Activated naive CD4-positive, alpha-beta T cell treated with Interleukin-2 at 50 U/mL for 16 hours (primary cell): ENCODE data around the gene PPM1D.
"Not testable (repeated sequence)": the region's sequence is repeated elsewhere in the genome, so short reads cannot be mapped to it uniquely, and the experiment has no call there.

ENCODE experiments used
- DNase-seq: peaks from one replicate; pipeline ENCODE4 v3.0.0-alpha.2; 2020

PPM1D gene

DNA sequence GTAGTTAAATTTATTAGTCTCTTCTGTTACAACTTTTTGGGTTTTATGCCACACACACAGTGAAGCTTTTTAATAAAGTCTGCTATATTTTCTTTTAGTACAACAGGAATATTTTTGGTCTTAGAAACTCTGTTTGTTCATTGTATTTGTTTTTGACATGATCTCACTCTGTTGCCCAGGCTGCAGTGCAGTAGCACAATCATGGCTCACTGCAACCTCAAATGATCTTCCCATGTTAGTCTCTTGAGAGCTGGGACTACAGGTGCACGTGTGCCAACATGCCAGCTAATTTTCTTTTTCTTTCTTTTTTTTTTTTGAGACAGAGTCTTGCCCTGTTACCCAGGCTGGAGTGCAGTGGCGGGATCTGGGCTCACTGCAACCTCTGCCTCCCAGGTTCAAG is 27.1 kb downstream of the PPM1D start:
- DNase-seq = no peak

DNA sequence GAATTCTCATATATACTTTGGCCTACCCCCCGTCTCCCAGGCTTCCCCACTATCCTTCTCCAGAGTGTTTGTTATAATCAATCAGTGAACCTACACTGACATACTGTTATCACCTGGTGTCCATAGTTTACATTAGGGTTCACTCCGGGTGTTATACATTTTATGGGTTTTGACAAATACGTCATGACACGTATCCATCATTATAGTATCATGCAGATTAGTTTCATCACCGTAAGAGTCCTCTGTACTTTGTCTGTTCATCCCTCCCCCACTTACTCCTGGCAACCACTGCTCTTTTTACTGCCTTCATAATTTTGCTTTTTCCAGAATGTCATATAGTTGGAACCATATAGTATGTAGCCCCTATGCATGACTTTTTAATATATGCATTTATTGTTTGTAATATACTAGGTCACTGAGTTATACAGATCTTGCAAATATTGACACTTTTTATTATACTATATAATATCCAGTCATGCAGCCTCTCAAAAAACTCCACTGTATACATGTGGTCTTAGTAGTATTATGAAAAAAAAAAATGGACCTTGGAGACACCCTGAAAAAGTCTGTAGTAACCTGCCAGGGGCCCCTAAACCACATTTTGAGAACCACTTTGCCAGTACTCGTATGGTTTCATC is 28.4 kb downstream of the PPM1D start:
- no peak for DNase-seq

DNA sequence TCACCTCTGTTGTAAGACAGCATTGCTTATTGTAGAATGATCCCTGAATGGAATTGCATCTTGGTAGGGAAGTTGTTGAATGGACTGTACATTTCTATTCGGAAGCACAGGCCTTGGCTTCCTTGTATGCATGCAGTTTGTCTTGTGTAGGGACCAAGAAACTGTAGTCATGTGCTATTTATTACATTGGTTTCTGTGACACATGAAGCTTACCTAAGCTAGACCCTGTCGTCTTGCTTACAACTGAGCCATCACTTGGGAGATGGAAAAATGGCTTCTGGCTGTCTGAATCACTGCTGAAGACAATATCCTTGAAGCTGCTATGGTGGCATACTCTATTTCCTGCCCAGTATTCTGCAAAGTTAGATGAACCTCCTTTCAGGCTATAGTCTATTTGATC is 29.1 kb downstream of the PPM1D start:
- DNase-seq = no peak

DNA sequence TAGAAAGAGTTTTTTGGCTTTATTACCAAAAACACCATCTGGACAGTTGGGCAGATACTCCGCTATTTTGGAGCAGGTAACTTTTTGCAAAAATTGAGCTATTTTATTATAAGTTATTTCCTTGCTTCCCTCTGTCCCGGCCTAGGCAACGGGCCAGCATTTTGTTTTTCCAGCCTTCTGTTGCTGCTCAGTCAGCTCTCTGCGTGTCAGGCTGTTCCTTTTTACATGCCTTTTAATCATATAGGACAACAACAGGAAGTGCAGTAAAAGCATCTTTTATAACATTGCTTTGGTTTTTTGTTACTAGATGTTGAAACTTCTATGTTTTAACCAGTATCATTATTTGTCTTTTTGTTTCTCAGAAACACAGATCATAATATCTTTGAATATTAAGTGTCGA is 30.4 kb downstream of the PPM1D start:
- no peak for DNase-seq

DNA sequence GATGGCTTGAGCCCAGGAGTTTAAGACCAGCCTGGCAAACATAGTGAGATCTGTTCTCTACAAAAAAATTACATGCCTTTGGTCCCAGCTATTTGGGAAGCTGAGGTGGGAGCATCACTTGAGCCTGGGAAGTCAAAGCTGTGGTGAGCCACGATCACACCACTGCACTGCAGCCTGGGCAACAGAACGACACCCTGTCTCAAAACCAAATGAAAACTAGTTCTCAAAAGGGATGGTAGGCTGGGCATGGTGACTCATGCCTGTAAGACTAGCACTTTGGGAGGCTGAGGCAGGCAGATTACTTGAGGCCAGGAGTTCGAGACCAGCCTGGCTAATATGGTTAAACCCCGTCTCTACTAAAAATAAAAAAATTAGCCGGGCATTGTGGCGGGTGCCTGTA is 31.1 kb downstream of the PPM1D start:
- DNase-seq = no peak

DNA sequence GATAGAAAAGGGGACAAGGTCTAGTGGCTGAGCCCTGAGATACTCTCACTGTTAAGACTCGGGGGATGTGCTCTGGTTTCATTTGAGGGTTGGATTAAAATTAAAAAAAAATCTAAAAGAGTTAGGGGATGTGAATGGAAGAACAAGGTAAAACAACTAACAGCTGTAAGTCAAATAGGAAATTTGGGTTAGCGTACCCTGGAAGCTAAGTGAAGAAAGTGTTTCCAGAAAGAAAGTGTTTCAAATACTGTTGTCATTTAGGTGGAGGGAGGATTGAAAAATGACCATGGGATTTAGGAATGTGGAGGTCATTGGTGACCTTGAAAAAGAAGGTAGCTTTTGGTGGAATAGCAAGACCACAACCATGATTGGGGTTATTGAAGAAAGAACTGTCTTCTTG is 37.7 kb downstream of the PPM1D start:
- no peak for DNase-seq

DNA sequence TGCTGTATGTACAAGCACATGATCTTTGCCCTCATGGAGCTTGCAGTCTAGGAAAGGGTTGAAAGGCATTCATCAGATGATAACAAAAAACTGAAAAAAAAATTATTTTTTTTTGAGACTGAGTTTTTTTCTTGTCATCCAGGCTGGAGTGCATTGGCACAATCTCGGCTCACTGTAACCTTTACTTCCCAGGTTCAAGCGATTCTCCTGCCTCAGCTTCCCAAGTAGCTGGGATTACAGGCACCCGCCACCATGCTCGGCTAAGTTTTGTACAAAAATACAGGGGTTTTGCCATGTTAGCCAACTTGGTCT is 39.0 kb downstream of the PPM1D start:
- DNase-seq = no peak

DNA sequence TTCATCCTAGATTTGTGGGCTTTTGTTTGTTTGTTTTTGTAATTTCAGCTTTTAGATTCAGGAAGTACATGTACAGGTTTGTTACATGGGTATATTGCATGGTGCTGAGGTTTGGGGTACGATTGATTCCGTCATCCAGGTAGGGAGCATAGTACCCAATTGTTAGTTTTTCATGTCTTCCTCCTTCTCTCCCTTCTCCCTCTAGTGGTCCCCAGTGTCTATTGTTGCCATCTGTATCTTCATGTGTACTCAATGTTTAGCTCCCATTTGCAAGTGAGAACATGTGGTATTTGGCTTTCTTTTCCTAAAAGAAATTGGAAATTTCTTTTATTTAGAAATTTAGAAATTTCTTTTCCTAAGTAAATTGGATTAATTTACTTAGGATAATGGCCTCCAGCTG is 40.5 kb downstream of the PPM1D start:
- no peak for DNase-seq

DNA sequence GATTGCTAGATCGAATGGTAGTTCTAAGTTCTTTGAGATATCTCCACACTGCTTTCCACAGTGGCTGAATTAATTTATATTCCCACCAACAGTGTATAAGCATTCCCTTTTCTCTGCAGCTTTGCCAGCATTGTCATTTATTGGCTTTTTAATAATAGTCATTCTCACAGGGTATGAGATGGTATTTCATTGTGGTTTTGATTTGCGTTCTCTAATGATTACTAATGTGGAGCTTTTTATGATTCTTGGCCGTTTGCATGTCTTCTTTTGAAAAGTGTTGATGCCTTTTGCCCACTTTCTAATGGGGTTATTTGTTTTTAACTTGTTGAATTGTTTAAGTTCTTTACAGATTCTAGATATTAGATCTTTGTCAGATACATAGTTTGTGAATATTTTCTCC is 41.1 kb downstream of the PPM1D start:
- no peak for DNase-seq

DNA sequence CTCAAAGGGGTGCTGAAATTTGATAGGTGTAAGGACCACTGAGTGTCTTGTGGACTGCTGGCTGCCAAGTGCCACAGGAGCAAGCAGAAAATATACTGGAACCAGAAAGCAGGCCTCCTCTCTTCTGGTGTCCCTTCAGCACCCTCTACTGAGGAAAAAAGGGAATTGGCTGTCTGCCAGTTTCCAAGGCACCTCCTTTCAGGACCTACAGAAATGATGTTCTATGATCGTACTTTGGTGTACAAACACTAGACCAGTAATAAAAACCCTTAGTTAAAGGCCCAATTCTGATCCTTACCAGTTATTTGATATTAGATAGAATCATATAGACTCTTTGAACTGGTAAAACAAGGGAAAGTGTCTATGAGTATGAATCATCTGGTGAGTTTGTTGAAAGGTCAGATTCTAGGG is 41.8 kb downstream of the PPM1D start:
- DNase-seq = peak; percentile 28

DNA sequence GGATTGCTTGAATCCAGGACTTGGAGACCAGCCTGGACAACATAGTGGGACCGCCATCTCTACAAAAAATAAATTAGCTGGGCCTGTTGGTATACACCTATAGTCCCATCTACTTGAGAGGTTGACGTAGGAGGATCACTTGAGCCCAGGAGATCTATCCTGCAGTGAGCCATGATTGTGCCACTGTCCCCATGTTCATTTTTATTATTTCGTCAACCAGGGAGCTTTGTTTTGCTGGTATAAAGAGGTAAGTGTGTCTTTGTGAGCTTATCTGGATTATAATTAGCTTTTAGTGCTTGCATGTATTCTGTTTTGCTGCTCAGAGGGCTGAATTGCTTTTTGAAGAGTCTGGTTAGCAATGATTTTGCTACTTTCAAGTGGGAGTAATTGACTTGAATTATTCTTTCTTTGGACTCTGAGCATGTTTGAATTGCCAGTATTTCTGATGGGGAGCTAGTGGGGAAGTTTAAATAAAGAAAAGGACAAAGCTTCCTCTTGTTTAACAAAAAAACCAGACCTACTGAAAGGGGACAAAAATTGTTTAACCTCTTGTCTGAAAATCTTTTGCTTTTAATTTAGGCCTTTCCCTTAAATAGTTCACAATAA is 46.0 kb downstream of the PPM1D start:
- no peak for DNase-seq

DNA sequence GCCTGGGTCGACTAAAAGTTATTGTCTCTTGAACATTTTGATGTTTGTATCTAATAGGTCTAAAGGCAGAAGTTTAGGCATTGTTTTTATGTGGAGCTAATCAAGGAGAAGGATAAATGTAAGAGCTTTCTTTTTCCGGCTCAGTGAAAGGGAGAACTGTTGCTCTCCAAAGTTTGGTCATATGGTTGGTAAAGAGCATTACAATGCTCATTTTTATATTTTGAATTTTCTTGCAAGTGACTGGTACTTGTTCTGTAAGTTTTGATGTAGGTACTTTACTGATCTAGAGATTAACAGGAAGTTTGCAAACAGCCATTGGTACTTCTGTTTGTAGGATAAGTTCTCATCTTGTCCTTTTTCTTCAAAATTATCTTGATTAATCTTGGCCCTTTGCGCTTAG is 46.7 kb downstream of the PPM1D start:
- DNase-seq = no peak

DNA sequence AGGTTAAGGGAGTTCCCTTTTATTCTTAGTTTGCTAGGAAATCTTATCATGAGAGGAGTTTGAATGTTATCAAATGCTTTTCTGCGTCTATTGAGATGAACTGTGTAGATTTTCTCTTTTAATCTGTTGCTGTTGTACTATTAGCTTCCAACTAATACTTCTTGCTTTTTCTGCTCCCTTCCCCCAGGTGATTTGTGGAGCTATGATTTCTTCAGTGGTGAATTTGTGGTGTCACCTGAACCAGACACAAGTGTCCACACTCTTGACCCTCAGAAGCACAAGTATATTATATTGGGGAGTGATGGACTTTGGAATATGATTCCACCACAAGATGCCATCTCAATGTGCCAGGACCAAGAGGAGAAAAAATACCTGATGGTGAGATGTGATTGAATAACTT is 47.7 kb downstream of the PPM1D start:
- DNase-seq = no peak

DNA sequence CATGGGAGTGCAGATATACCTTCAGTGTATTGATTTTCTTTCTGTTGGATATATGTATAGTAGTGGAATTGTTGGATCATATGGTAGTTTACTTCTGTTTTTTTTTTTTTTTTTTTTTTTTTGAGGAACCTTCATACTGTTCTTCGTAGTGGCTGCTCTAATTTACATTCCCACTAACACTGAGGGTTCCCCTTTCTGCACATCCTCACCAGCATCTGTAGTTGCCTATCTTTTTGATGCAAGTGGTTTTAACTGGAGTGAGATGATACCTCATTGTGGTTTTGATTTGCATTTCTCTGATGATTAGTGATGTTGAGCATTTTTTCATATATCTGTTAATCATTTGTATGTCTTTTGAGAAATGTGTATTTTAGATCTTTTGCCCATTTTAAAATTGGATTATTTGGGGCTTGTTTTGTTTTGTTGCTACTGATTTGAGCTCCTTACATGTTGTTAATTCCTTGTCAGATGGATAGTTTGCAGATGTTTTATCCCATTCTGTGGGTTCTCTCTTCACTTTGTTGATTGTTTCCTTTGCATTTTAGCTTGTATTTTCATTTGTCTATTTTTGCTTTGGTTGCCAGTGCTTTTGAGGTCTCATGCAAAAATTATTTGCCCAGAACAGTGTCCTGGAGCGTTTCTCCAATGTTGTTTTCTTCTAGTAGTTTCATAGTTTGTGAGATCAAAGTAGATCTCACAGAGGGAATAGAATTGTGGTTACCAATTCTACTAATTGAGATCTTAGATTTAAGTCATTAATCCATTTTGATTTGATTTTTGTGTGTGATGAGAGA is 52.7 kb downstream of the PPM1D start:
- DNase-seq = no peak

DNA sequence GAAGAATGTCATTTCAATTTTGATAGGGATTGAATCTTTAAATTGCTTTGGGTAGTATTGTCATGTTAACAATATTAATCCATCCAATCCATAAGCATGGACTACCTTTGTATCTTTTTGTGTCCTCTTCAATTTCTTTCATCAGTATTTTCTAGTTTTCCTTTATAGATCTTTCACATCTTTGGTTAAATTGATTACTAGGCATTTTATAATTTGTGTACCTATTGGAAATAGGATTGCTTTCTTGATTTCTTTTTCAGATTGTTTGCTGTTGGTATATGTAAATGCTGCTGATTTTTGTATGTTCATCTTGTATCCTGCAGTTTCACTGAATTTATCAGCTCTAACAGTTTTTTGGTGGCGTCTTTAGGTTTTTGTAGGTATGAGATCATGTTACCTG is 53.6 kb downstream of the PPM1D start:
- no peak for DNase-seq

DNA sequence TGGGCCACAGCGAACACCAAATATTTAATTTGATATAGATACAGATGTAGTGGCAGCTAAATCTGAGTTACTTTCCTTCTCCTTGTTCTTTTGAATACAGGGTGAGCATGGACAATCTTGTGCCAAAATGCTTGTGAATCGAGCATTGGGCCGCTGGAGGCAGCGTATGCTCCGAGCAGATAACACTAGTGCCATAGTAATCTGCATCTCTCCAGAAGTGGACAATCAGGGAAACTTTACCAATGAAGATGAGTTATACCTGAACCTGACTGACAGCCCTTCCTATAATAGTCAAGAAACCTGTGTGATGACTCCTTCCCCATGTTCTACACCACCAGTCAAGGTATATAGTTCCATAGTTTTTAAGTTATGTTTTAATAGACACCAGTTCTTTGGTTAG is 56.5 kb downstream of the PPM1D start:
- no peak for DNase-seq

DNA sequence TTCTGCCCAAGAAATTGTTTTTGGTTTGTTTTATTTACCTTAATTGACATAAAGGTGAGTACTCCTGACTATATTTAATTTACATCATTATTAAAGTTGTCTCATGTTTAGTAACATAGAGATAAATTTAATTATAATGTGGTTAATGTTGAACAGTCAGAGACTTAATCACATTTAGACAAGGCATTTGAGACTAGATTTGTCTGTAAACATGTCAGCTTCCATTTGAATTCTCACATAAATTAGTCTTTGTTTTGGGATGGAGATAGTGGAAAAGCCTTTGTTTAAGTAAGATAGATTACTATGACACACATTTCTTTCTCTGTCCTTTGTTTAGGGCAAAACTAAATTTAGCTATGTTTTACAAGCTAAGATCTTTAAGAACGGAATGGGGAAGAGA is 59.2 kb downstream of the PPM1D start:
- no peak for DNase-seq

DNA sequence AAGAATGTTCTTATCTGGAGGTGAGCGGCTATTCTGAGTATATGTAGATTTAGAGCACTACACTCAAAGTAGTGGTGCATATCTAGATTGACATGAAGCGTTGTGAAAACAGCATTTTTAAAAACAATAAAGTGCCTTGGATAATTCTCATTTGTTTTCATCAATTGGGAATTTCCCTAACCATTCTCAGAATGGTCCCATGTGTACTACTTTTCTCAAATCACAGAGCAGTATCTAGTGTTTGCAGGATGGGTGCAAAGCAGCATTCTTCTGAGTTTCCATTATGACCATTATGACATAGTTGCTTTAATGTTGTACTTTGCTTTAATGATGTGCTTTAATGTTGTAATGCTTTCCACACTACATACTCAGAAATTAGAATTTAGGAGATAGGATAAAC is 61.5 kb downstream of the PPM1D start:
- DNase-seq = no peak

DNA sequence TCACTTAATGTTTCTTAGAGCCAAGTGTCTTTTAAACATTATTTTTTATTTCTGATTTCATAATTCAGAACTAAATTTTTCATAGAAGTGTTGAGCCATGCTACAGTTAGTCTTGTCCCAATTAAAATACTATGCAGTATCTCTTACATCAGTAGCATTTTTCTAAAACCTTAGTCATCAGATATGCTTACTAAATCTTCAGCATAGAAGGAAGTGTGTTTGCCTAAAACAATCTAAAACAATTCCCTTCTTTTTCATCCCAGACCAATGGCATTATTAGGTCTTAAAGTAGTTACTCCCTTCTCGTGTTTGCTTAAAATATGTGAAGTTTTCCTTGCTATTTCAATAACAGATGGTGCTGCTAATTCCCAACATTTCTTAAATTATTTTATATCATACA is 64.0 kb downstream of the PPM1D start:
- DNase-seq = no peak

DNA sequence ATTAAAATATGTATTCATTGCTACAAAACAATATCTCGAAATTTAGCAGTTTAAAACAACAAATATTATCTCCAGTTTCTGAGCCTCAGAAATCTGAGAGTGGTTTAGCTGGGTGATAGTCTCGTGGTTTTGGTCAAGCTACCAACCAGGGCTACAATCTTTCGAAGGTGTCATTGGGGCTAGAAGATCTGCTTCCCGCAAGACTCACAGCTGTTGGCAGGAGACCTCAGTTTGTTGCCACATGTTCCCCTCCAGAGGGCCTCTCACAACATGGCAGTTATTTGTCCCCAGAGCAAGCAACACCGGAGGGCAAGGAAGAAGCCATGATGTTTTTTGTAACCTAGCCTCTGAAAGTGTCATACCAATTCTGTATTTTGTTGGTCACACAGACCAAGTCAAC is 65.6 kb downstream of the PPM1D start:
- DNase-seq = no peak

DNA sequence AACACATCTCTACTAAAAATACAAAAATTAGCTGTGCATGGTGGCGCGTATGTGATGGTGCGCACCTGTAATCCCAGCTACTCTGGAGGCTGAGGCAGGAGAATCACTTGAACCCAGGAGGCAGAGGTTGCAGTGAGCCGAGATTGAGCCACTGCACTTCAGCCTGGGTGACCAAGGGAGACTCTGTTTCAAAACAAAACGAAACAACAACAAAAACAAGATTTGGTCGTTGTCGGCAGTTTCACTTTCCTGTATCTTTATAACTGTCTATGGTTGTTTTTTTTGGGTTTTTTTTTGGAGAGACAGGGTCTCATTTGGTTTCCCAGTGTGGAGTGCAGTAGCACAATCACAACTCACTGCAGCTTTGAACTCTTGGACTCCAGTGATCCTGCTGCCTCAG is 68.7 kb downstream of the PPM1D start:
- not testable (repeated sequence) for DNase-seq

DNA sequence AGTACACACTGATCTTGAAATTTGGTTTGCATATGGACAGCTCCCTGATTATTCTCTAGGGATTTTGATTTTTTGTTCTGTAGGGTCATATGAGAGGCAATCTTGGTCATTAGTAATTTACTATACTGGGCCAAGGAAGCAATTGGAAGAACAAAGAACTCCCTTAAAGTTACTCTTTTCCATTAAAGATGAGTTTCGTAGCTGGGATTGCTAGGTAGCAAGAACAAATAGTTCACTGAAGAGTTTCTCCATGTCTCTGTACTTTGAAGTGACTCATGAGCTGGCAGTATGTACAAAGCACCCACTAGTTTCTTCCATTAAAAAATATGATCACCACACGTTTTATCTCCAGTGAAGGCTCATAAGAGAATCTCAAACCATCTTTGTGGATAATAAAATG is 71.5 kb downstream of the PPM1D start:
- DNase-seq = no peak

DNA sequence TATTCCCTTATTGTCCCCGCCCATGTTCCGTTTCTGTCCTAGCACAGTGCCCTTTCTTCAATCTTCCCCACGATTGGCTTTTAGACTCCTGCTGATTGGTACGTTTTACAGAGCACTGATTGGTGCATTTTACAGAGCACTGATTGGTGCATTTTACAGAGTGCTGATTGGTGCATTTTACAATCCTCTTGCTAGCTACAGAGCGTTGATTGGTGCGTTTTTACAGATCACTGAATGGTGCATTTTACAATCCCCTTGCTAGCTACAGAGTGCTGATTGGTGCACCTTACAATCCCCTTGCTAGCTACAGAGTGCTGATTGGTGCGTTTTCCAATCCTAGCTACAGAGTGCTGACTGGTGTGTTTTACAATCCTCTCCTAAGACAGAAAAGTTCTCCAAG is 74.6 kb downstream of the PPM1D start:
- DNase-seq = not testable (repeated sequence)

DNA sequence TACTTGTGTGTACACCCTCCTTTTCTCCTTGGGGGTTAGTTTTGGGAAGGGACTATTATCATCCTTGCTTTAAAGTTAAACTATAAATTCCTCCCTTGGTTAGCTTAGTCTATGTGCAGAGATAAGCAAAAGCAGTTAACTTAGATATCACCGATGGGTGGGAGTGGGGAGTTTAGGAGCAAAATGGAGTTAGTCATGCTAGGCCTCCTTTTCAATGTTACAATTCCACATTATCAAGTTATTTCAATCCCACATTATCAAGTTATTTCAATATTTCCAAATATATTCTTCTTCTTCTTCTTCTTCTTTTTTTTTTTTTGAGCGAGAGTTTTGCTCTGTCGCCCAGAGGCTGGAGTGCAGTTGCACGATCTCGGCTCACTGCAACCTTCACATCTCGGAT is 76.0 kb downstream of the PPM1D start:
- DNase-seq = no peak
